Cardiac muscle cell (in vitro differentiated cells and primary cell): Measurements from ENCODE around the gene ONECUT3. TPM values are rescaled to one million over a fixed set of nuclear protein-coding genes. Genes with fewer than 3 reads are reported as not detected.

Experiments used
- DNase-seq, 2 donors: peaks; one replicate each; pipeline versions ENCODE4 v3.0.0 to v3.0.0-alpha.2; 2010 to 2017; ENCODE audit warnings: low read depth in 1 of 2, low spot score in 1 of 2
- H3K27ac ChIP-seq: fragments of 200-600 bp; sonication (generic); 2 replicates; pipeline ENCODE4 v1.5.1; 2016
- H3K27me3 ChIP-seq: fragments of 200-600 bp; sonication (generic); 2 replicates; pipeline ENCODE4 v1.6.0; 2016; ENCODE audit warnings: control low read depth
- H3K36me3 ChIP-seq: fragments of 200-600 bp; sonication (generic); 2 replicates; pipeline ENCODE4 v1.5.1; 2016; ENCODE audit warnings: control low read depth
- H3K4me1 ChIP-seq: fragments of 200-600 bp; sonication (generic); 2 replicates; pipeline ENCODE4 v1.8.1; 2017; ENCODE audit warnings: low read depth, mild to moderate bottlenecking, mixed run types
- H3K4me3 ChIP-seq: fragments of 200-600 bp; sonication (generic); 2 replicates; pipeline ENCODE4 v1.5.1; 2016; ENCODE audit warnings: mild to moderate bottlenecking
- H3K9me3 ChIP-seq: fragments of 200-600 bp; sonication (generic); 2 replicates; pipeline ENCODE4 v1.5.1; 2017; ENCODE audit warnings: low read depth, mild to moderate bottlenecking, control low read depth
- CTCF ChIP-seq: IDR thresholded peaks from 2 replicates; pipeline ENCODE4 v1.5.1; 2012; ENCODE audit warnings: low read depth, mild to moderate bottlenecking, low read length
- polyA plus RNA-seq: library from polyadenylated mRNA; unstranded; fragments of >200 nt; fragmentation: Nextera tagmentation; extraction: Ambion mirVana; gene quantifications from 2 replicates; pipeline ENCODE4 v1.2.1, GENCODE V29; 2016
- total RNA-seq: library from RNA; depleted of rRNA; stranded (reverse); fragments of >200 nt; gene quantifications from 2 replicates; pipeline ENCODE4 v1.2.3, GENCODE V29; 2016

The ONECUT3 gene
- total and polyA plus RNA-seq, 2 experiments from 2014 or later, result not detected

GRCh38 chr19:1765232-1765903, 12.1 kb downstream of the ONECUT3 start:
- Histone ChIP-seq H3K27me3 (peaks cover 100% of the 10 kb centered on the region), H3K4me1 (no peaks in the 10 kb centered on the region), H3K27ac (no peak overlapping the region), H3K36me3 (no peaks in the 10 kb centered on the region), H3K4me3 (no peak overlapping the region), H3K9me3 (no peaks in the 10 kb centered on the region)
- no peak for DNase-seq
- no peak for TF ChIP-seq CTCF

- Histone ChIP-seq H3K9me3 (no peaks in the 10 kb centered on the region), H3K4me1 (no peaks in the 10 kb centered on the region), H3K4me3 (no peak overlapping the region), H3K27me3 (peaks cover 100% of the 10 kb centered on the region), H3K36me3 (no peaks in the 10 kb centered on the region), H3K27ac (no peak overlapping the region)
- no peak for DNase-seq
- TF ChIP-seq CTCF, result no peak
These were observed 12.8 kb downstream of the ONECUT3 start for GRCh38 chr19:1765904-1766799.

GRCh38 chr19:1766800-1767352, 13.6 kb downstream of the ONECUT3 start:
- Histone ChIP-seq H3K27ac (no peak overlapping the region), H3K4me1 (no peaks in the 10 kb centered on the region), H3K36me3 (no peaks in the 10 kb centered on the region), H3K27me3 (peaks cover 100% of the 10 kb centered on the region), H3K4me3 (no peak overlapping the region), H3K9me3 (no peaks in the 10 kb centered on the region)
- no peak for TF ChIP-seq CTCF
- DNase-seq, result no peak

- peaks cover 100% of the 10 kb centered on the region for H3K27me3 ChIP-seq
- H3K27ac ChIP-seq, result no peak overlapping the region
- H3K4me1 ChIP-seq, result no peaks in the 10 kb centered on the region
- H3K36me3 ChIP-seq, result no peaks in the 10 kb centered on the region
- TF ChIP-seq CTCF, result peak; percentile 87
- peak; percentile 31 to 44 for DNase-seq
- H3K9me3 ChIP-seq, result no peaks in the 10 kb centered on the region
- H3K4me3 ChIP-seq, result no peak overlapping the region
These were observed 14.2 kb downstream of the ONECUT3 start for GRCh38 chr19:1767464-1767933.

- peak; percentile 44 for TF ChIP-seq CTCF
- peaks cover 100% of the 10 kb centered on the region for H3K27me3 ChIP-seq
- DNase-seq, result peak; percentile 22 to 53
- no peaks in the 10 kb centered on the region for H3K9me3 ChIP-seq
- H3K4me3 ChIP-seq, result no peak overlapping the region
- H3K4me1 ChIP-seq, result no peaks in the 10 kb centered on the region
- H3K36me3 ChIP-seq, result no peaks in the 10 kb centered on the region
- H3K27ac ChIP-seq, result no peak overlapping the region
These were observed 14.9 kb downstream of the ONECUT3 start for GRCh38 chr19:1768248-1768647.
